Activated gamma-delta T cell (primary cell): ENCODE results near the gene GADL1.

Source experiments
- DNase-seq: peaks from one replicate; lab custom pipeline; 2025; lab: John Stamatoyannopoulos, UW

GADL1 gene

GRCh38 chr3:30694668-30695067, 199.8 kb downstream of the GADL1 start:
- DNase-seq, result no peak

DNA sequence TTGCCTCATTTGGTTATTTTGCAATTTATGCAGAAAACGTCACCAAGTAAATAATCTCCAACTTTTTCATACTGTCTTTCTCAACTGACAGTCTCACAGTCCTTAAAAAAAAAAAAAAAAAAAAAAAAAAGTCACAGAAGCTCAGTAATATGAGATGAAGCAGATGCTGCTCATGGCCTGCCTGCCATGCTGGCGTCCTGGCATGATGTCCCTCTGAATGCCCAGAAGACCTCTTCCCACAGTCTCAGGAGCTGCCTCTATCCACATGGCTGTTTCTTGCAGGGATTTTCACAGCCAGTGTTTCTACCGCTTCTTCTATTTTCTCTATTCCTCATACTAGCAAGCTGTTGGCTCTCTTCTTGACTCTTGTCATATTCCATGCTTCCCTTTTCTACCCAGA, 200.3 kb downstream of the GADL1 start:
- DNase-seq, result no peak

GRCh38 chr3:30693470-30694120, 200.9 kb downstream of the GADL1 start:
- DNase-seq, result no peak

- DNase-seq, result no peak
Measured at GRCh38 chr3:30692498-30693130, 201.8 kb downstream of the GADL1 start.

DNA sequence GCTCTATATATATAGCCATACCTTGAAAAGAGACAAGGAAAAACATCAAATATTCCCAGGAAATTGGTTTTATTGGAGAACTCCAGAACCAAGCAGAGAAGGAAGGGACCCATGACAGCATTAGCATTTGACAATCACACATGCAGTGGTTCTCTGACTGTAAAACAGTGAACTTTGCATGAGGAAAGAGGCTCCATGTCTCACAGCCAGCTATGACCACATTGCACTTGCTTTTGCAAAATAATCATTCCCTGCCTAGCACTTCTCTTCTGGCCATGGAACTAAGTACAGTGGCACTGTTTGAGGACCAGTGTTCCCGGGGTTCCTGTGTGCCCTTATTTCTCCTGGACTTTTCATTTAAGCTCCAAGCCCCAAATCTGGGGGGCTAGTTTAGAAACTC, 202.5 kb downstream of the GADL1 start:
- no peak for DNase-seq

DNA sequence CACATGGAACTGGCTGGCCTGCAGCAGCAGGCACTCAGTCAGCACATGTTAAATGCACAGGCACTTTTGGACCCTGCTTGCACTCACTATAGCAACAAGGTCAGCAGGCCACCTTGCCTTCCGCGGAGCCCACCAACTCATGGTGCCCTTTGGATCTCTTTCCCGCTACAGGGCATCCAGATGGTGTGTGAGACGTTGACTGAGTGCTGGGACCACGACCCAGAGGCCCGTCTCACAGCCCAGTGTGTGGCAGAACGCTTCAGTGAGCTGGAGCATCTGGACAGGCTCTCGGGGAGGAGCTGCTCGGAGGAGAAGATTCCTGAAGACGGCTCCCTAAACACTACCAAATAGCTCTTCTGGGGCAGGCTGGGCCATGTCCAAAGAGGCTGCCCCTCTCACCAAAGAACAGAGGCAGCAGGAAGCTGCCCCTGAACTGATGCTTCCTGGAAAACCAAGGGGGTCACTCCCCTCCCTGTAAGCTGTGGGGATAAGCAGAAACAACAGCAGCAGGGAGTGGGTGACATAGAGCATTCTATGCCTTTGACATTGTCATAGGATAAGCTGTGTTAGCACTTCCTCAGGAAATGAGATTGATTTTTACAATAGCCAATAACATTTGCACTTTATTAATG, 203.1 kb downstream of the GADL1 start:
- no peak for DNase-seq

GRCh38 chr3:30690199-30690598, 204.3 kb downstream of the GADL1 start:
- no peak for DNase-seq

DNA sequence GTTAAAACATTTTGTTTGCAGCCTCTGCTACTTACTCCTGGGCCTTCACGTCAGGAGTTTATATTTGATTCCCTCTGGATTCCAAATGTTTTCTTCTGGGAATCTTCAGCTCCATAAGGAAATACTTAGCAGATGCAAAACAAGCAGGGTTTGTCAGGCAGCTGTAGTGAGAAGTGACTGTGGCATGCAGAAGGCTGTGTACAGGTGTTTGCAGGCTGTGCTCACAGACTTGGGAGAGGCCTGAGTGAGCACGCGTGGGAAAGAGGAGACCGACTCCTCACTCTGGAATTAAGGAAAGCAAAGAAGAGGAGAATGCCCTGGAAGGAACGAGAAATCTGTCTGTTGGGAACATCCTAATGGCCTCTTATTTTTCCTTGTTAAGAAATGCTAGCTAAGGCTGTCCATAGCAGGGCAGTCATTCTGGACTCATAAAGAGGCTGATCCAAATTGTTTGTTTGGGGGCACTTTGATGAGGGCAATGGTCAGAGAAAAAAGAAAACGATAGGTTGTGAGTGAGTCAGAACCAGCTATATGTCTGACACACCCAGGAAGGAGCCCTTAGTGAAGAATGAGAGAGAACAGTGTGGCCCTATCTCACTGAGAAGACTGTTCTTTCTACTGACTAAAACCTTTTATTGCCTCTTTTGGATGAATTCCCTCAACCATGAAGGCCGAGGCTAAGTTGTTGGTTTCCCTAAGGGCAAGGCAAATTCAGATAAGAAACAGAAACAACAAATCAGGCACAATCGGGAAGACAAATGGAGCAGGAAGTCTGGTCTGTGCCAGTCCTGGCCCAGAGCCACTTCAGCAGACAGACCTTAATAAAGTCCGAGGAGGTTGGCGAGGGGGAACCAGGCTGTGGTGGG, 205.5 kb downstream of the GADL1 start:
- no peak for DNase-seq

GRCh38 chr3:30687930-30688570, 206.4 kb downstream of the GADL1 start:
- no peak for DNase-seq

DNA sequence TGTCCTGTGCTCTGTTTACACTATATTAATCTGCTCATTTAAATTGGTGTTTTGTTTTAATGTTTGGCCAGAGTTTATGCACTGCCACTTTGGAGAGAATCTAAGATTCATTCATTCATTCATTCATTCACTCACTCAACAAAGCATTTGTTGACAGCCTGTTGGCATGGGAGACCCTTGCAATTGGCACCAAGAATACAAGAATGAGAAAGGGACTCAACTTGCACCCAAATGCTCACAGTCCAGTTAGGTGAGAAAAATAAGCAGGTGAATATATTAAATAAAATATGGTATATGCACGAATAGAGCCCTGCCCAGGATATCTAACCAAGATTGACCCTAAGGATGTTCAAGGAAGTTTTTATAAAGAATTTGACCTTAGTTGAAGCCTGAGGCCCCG, 207.7 kb downstream of the GADL1 start:
- DNase-seq, result no peak

GRCh38 chr3:30686176-30686575, 208.3 kb downstream of the GADL1 start:
- no peak for DNase-seq

- DNase-seq, result no peak
Measured at GRCh38 chr3:30685267-30685667, 209.2 kb downstream of the GADL1 start.

- DNase-seq, result no peak
Measured at GRCh38 chr3:30684356-30684755, 210.1 kb downstream of the GADL1 start.

DNA sequence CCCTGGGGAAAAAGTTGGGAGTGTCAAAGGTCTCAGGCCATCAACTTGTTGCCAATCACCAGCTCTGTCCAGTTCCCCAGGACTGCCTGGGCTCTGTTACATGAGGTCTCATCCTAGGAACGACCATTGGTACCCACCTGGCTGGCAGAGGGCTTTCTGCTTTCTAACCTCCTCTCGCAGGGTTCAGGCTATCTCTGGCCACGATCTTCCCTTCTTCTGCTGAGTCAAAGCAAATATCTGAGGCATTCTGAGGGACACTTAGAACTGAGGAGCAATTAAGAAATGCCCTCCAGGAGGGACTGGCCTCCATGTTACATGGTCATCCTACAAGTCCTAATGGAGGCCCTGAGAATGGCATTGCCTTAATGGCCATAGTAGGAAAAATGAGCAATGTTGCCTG, 210.7 kb downstream of the GADL1 start:
- DNase-seq, result no peak

DNA sequence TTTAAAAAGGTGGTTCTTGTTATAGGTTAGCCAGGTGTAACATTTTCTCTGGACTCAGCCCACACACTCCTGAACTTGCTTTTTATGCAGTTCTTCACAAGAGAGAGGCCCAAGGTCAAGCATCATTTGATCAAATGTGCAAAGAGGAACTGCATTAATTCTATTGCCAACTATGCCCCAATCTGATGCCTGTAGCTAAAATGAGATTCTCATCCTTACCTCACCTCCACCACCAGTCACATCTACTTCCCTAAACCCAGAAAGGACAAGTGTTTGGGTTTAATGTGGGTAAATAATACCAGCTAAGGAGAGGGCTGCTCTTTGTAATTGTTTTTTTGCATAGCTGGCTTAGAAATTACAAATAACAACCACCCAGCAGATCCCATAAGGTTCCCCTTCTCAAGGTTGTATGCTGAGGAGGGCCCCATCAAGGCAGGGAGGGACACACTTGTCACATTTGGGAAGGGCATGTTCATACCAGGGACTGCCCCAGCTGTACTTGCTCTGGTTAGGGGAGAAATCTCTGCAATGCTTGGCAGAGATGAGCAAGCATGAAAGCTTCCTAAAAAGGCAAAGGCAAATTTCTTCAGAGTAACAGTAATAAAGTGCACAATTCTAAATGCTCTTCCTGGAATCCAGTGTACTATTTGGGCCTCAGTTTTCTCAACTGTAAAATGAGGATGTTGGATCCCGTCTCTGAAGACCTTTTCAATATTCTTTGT, 211.9 kb downstream of the GADL1 start:
- DNase-seq, result no peak

- DNase-seq, result no peak
Measured at GRCh38 chr3:30681649-30682211, 212.7 kb downstream of the GADL1 start.

DNA sequence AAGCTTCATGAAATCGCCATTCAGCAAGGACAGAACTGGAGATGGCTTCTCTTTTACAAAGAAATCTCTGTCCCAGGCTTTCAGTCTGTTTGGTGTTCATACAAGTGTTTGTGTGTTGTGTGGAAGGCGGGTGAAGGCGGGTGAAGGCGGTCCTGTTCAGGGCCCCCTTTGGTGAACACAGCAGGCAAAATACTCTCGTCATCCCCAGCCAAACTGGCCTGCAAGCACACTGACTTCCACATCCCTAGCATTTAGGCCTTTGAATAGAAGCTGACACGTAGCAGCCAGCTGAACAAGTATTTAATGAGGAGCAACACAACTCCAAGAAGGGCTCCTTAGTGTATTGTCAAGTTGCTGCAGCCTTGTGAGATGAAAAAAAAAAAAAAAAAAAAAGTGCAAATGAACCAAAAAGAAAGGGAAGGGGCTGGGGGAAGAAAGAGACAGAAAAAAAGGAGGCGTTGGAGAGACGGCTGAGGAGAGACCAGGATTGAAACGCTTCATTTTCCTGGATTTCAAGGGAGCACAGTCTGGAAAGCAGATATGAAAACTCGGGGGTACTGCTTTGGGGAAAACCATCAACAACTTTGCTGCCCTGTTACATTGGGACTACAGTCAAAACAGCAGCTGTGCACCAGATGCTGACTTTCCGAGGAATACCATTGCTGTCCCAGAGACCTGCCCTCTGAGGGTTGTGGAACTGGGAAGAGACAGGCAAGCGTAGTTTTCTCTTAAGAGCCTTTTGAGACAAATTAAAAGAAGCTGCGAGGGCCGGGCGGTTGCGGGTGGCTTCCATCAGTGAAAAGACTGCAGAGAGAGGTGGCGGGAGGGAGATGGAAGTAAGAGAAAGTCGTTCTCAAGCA, 213.4 kb downstream of the GADL1 start:
- no peak for DNase-seq

GRCh38 chr3:30679045-30679444, 215.4 kb downstream of the GADL1 start:
- no peak for DNase-seq

DNA sequence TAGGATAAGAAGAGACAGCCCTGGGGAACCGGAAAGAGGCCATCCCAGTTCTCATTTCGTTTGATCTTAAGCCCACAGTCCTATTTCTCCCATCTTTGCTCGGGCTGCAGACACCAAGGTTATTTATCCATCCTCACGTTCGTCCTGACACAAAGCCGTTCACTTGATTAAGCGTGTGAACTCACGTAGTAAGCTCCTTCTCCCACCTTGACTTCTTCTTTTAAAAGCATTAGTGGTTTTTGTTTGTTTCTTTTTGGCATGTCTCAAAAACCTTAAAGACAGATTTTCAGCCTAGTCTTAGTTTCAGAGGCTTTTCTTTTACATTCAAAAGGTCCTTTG, 217.1 kb downstream of the GADL1 start:
- DNase-seq, result no peak
